BLaER1 (cell line): Measurements from ENCODE around the gene COQ5.
"Not testable (repeated sequence)": the region's sequence is repeated elsewhere in the genome, so short reads cannot be mapped to it uniquely, and the experiment has no call there.

ENCODE experiments used
- H3K27ac ChIP-seq: shearing (Covaris generic); formaldehyde crosslinking; 2 replicates; pipeline ENCODE4 v1.8.1; 2022
- H3K27me3 ChIP-seq: shearing (Covaris generic); formaldehyde crosslinking; 2 replicates; pipeline ENCODE4 v1.8.1; 2022
- H3K36me3 ChIP-seq: shearing (Covaris generic); formaldehyde crosslinking; 2 replicates; pipeline ENCODE4 v1.8.1; 2022
- H3K4me1 ChIP-seq: shearing (Covaris generic); formaldehyde crosslinking; 2 replicates; pipeline ENCODE4 v1.8.1; 2022
- H3K4me2 ChIP-seq: shearing (Covaris generic); formaldehyde crosslinking; 2 replicates; pipeline ENCODE4 v1.8.1; 2022
- H3K4me3 ChIP-seq: shearing (Covaris generic); formaldehyde crosslinking; 2 replicates; pipeline ENCODE4 v1.8.1; 2022
- H3K9ac ChIP-seq: shearing (Covaris generic); formaldehyde crosslinking; 2 replicates; pipeline ENCODE4 v1.8.1; 2022
- H3K9me3 ChIP-seq: shearing (Covaris generic); formaldehyde crosslinking; 2 replicates; pipeline ENCODE4 v1.8.1; 2022
- H4K20me1 ChIP-seq: shearing (Covaris generic); formaldehyde crosslinking; 2 replicates; pipeline ENCODE4 v1.8.1; 2022
- Cebpa-rat ChIP-seq: shearing (Covaris generic); IDR thresholded peaks from 2 replicates; pipeline ENCODE4 v1.8.1; 2022

COQ5 gene

GRCh38 chr12:120542166-120542565, 13.2 kb upstream of the COQ5 start:
- peaks cover 23% of the 10 kb centered on the region for H3K4me1 ChIP-seq
- H3K27me3 ChIP-seq: no peaks in the 10 kb centered on the region
- no peak for TF ChIP-seq Cebpa-rat
- peaks cover 97% of the 10 kb centered on the region for H3K36me3 ChIP-seq
- no peak overlapping the region for H3K27ac ChIP-seq
- no peak overlapping the region for H3K4me2 ChIP-seq
- H3K9ac ChIP-seq: no peak overlapping the region
- no peak overlapping the region for H3K4me3 ChIP-seq
- H4K20me1 ChIP-seq: peaks cover 100% of the 10 kb centered on the region
- H3K9me3 ChIP-seq: no peaks in the 10 kb centered on the region

GRCh38 chr12:120540445-120540844, 11.5 kb upstream of the COQ5 start:
- no peaks in the 10 kb centered on the region for H3K27me3 ChIP-seq
- H4K20me1 ChIP-seq: peaks cover 100% of the 10 kb centered on the region
- no peak for TF ChIP-seq Cebpa-rat
- no peaks in the 10 kb centered on the region for H3K9me3 ChIP-seq
- H3K4me1 ChIP-seq: peaks cover 40% of the 10 kb centered on the region
- H3K36me3 ChIP-seq: peaks cover 89% of the 10 kb centered on the region
- H3K4me3 ChIP-seq: no peak overlapping the region
- H3K27ac ChIP-seq: no peak overlapping the region
- H3K4me2 ChIP-seq: no peak overlapping the region
- H3K9ac ChIP-seq: no peak overlapping the region

GRCh38 chr12:120539303-120539702, 10.3 kb upstream of the COQ5 start:
- H3K36me3 ChIP-seq: peaks cover 79% of the 10 kb centered on the region
- no peak for TF ChIP-seq Cebpa-rat
- H3K4me2 ChIP-seq: no peak overlapping the region

GRCh38 chr12:120538281-120539156, 9.6 kb upstream of the COQ5 start:
- H3K4me3 ChIP-seq: no peak overlapping the region
- peaks cover 43% of the 10 kb centered on the region for H3K4me1 ChIP-seq
- H3K27ac ChIP-seq: 0 out of 2 replicates have a peak overlapping the region, but pooled peaks have one; percentile 31
- H3K4me2 ChIP-seq: peak overlapping the region; percentile 89
- TF ChIP-seq Cebpa-rat: no peak
- peaks cover 71% of the 10 kb centered on the region for H3K36me3 ChIP-seq
- H3K9me3 ChIP-seq: no peaks in the 10 kb centered on the region
- no peaks in the 10 kb centered on the region for H3K27me3 ChIP-seq
- peaks cover 93% of the 10 kb centered on the region for H4K20me1 ChIP-seq
- peak overlapping the region; percentile 97 for H3K9ac ChIP-seq

More at GRCh38 chr12:120539303-120539702, 10.3 kb upstream of the COQ5 start:
- peaks cover 43% of the 10 kb centered on the region for H3K4me1 ChIP-seq
- H3K27me3 ChIP-seq: no peaks in the 10 kb centered on the region
- H3K9ac ChIP-seq: no peak overlapping the region
- no peaks in the 10 kb centered on the region for H3K9me3 ChIP-seq
- H3K27ac ChIP-seq: no peak overlapping the region
- H4K20me1 ChIP-seq: peaks cover 100% of the 10 kb centered on the region
- no peak overlapping the region for H3K4me3 ChIP-seq

GRCh38 chr12:120537856-120538220, 8.9 kb upstream of the COQ5 start:
- H3K4me1 ChIP-seq: peaks cover 43% of the 10 kb centered on the region
- no peak for TF ChIP-seq Cebpa-rat
- H3K9me3 ChIP-seq: no peaks in the 10 kb centered on the region
- no peak overlapping the region for H3K27ac ChIP-seq
- peak overlapping the region; percentile 89 for H3K4me2 ChIP-seq
- H3K36me3 ChIP-seq: peaks cover 65% of the 10 kb centered on the region
- H4K20me1 ChIP-seq: peaks cover 86% of the 10 kb centered on the region
- H3K27me3 ChIP-seq: no peaks in the 10 kb centered on the region
- H3K4me3 ChIP-seq: no peak overlapping the region
- H3K9ac ChIP-seq: peak overlapping the region; percentile 97

GRCh38 chr12:120536064-120536791, 7.3 kb upstream of the COQ5 start:
- Histone ChIP-seq H3K9me3 (no peaks in the 10 kb centered on the region), H4K20me1 (peaks cover 70% of the 10 kb centered on the region), H3K4me2 (peak overlapping the region; percentile 89), H3K9ac (peak overlapping the region; percentile 97), H3K4me3 (peak overlapping the region; percentile 95), H3K36me3 (peaks cover 50% of the 10 kb centered on the region), H3K27ac (0 out of 2 replicates have a peak overlapping the region, but pooled peaks have one; percentile 7), H3K4me1 (peaks cover 43% of the 10 kb centered on the region), H3K27me3 (no peaks in the 10 kb centered on the region)
- TF ChIP-seq Cebpa-rat: no peak

- no peak for TF ChIP-seq Cebpa-rat
- H3K4me1 ChIP-seq: peaks cover 46% of the 10 kb centered on the region
- H3K27me3 ChIP-seq: no peaks in the 10 kb centered on the region
- no peaks in the 10 kb centered on the region for H3K9me3 ChIP-seq
- H3K27ac ChIP-seq: peak overlapping the region; percentile 91
- peak overlapping the region; percentile 95 for H3K4me3 ChIP-seq
- H4K20me1 ChIP-seq: peaks cover 57% of the 10 kb centered on the region
- H3K36me3 ChIP-seq: peaks cover 37% of the 10 kb centered on the region
- H3K4me2 ChIP-seq: peak overlapping the region; percentile 89
- peak overlapping the region; percentile 97 for H3K9ac ChIP-seq
Measured at GRCh38 chr12:120534703-120535655, 6.0 kb upstream of the COQ5 start.

- Histone ChIP-seq H3K27ac (peak within 1 kb of the TSS; percentile 91), H3K27me3 (no peaks in the 10 kb centered on the region), H3K9ac (peak within 1 kb of the TSS; percentile 97), H3K36me3 (peaks cover 30% of the 10 kb centered on the region), H3K9me3 (no peaks in the 10 kb centered on the region), H3K4me3 (peak within 1 kb of the TSS; percentile 95), H3K4me2 (peak within 1 kb of the TSS; percentile 89), H3K4me1 (peaks cover 51% of the 10 kb centered on the region), H4K20me1 (peaks cover 50% of the 10 kb centered on the region)
- no peak for TF ChIP-seq Cebpa-rat
Measured at GRCh38 chr12:120534203-120534702, 5.3 kb upstream of the COQ5 start, which contains the start of gene RNF10. TSS of gene RNF10 (plus strand) at chr12:120534356. CDS start at chr12:120534812, 456 bp downstream.

GRCh38 chr12:120532701-120533238, 3.8 kb upstream of the COQ5 start:
- H3K4me3 ChIP-seq: no peak overlapping the region
- peaks cover 45% of the 10 kb centered on the region for H3K4me1 ChIP-seq
- H3K4me2 ChIP-seq: no peak overlapping the region
- no peak overlapping the region for H3K9ac ChIP-seq
- peaks cover 35% of the 10 kb centered on the region for H4K20me1 ChIP-seq
- H3K27me3 ChIP-seq: no peaks in the 10 kb centered on the region
- peaks cover 15% of the 10 kb centered on the region for H3K36me3 ChIP-seq
- no peaks in the 10 kb centered on the region for H3K9me3 ChIP-seq
- TF ChIP-seq Cebpa-rat: no peak
- H3K27ac ChIP-seq: no peak overlapping the region

GRCh38 chr12:120530418-120530761, 1.4 kb upstream of the COQ5 start:
- H3K4me3 ChIP-seq, H3K9me3 ChIP-seq, H3K36me3 ChIP-seq, H3K9ac ChIP-seq, H3K27me3 ChIP-seq, H3K4me2 ChIP-seq, H3K27ac ChIP-seq: not testable (repeated sequence)
- H4K20me1 ChIP-seq: peaks cover 11% of the 10 kb centered on the region
- peaks cover 23% of the 10 kb centered on the region for H3K4me1 ChIP-seq
